A673 (cell line): ENCODE data around the gene PARM1.

Experiments
- CTCF ChIP-seq: fragments of 300-800, 200-600 bp; sonication (generic); conservative IDR thresholded peaks from 2 replicates; pipeline ENCODE4 v1.5.1; 2017; ENCODE audit warnings: low read depth, mild to moderate bottlenecking, antibody characterized with exemption, low read length, moderate library complexity, mixed read lengths
- EZH2 ChIP-seq: fragments of 200-600 bp; sonication (generic); IDR thresholded peaks from 2 replicates; pipeline ENCODE4 v1.6.1; 2017; ENCODE audit warnings: borderline replicate concordance, low read depth, mild to moderate bottlenecking, mixed read lengths, antibody characterized with exemption, low read length; ENCODE audit not compliant: poor library complexity, severe bottlenecking

GRCh38 chr4:75089206-75089605 lies 156.3 kb downstream of the PARM1 start:
- TF ChIP-seq CTCF (no peak), EZH2 (no peak)
